ENCODE data around the gene COG2. TPM values are rescaled to one million over a fixed set of nuclear protein-coding genes. Genes with fewer than 3 reads are reported as not detected.

Gene COG2
- total and polyA plus RNA-seq, 2 of the 8 experiments (the other 6 are each of a cell fraction or from before 2014, with no cell fraction given), result 10.3 to 36.7 TPM

GRCh38 chr1:230639714-230640209, 2.5 kb upstream of the COG2 start:
- WGBS, 2 experiments (ENCODE audit: extremely low coverage in 1 of 2, insufficient coverage in 1 of 2, insufficient read length in 1 of 2, insufficient replicate concordance in 2 of 2, low coverage in 1 of 2, low lambda C conversion rate in 2 of 2, missing lambda C conversion rate in 1 of 2), result 92% methylated on average over 5 of the region's 5 CpGs; no CpG with 5 or more reads in 1 of the 2 experiments
- DNase-seq (ENCODE audit: low read depth in 1 of 2, low spot score in 2 of 2), result no peak
- peaks cover 5 to 11% of the 10 kb centered on the region in 2 experiments for H4K20me1 ChIP-seq (replicated peaks in 1 of 2; ENCODE audit: control insufficient read depth in 1 of 2, insufficient read depth in 2 of 2, low read length in 2 of 2)
- no peak overlapping the region for H3K18ac ChIP-seq (ENCODE audit: extremely low read depth, low read length)
- H3K36me3 ChIP-seq (ENCODE audit: control insufficient read depth in 2 of 4, insufficient read depth in 4 of 4, low read length in 3 of 4), result no peaks in the 10 kb centered on the region
- H2BK12ac ChIP-seq (ENCODE audit: low read depth, low read length), result no peak overlapping the region
- H2BK5ac ChIP-seq (ENCODE audit: low read depth, low read length), result no peak overlapping the region
- no peaks in the 10 kb centered on the region for H3K9me3 ChIP-seq (ENCODE audit: insufficient read depth in 2 of 2, low read depth in 1 of 2, low read length in 1 of 2)
- H3K79me1 ChIP-seq (ENCODE audit: low read depth, low read length), result peaks cover 6% of the 10 kb centered on the region
- ChIA-PET POLR2A (ENCODE audit: partially characterized antibody) (no interaction called here), CTCF (ENCODE audit: partially characterized antibody) (no interaction called here)
- no peak overlapping the region for H3K23ac ChIP-seq (ENCODE audit: insufficient read length)
- H2AK5ac ChIP-seq (ENCODE audit: low read depth, low read length), result no peak overlapping the region
- H2AFZ ChIP-seq (ENCODE audit: low read length), result no peak overlapping the region
- H2BK20ac ChIP-seq (ENCODE audit: low read length), result no peak overlapping the region
- peaks cover 0 to 6% (median 0%) of the 10 kb centered on the region in 4 experiments; a peak in 1 of 7 replicates for H3K4me1 ChIP-seq (replicated peaks in 1 of 4; ENCODE audit: control insufficient read depth in 3 of 4, insufficient read depth in 4 of 4, low read length in 3 of 4)
- H3K27ac ChIP-seq (ENCODE audit: low read depth, low read length), result no peak overlapping the region
- H2BK15ac ChIP-seq (ENCODE audit: low read length), result no peak overlapping the region
- H4K91ac ChIP-seq (replicated peaks; ENCODE audit: insufficient read length, low read length), result no peak overlapping the region
- H3K4ac ChIP-seq (replicated peaks; ENCODE audit: insufficient read length, low read depth, low read length), result no peak overlapping the region
- no peak overlapping the region for H3K9ac ChIP-seq (replicated peaks in 1 of 4; ENCODE audit: extremely low read depth in 1 of 4, low read depth in 3 of 4, low read length in 3 of 4)
- H2BK120ac ChIP-seq (replicated peaks; ENCODE audit: low read depth, low read length), result no peak overlapping the region
- H3K4me2 ChIP-seq (ENCODE audit: insufficient read depth in 1 of 2, low read depth in 2 of 2, low read length in 2 of 2), result no peak overlapping the region
- no peak overlapping the region for H3K4me3 ChIP-seq (ENCODE audit: extremely low read depth in 1 of 4, insufficient read depth in 2 of 4, low read depth in 3 of 4, low read length in 4 of 4)
- no peak overlapping the region for H4K8ac ChIP-seq (ENCODE audit: extremely low read depth, insufficient read depth, low read length)
- H4K5ac ChIP-seq (ENCODE audit: insufficient read length, low read depth, low read length), result no peak overlapping the region
- FAIRE-seq, result no peak
- H3K79me2 ChIP-seq (ENCODE audit: control insufficient read depth in 1 of 2, insufficient read depth in 2 of 2, low read length in 2 of 2), result peaks cover 8 to 22% of the 10 kb centered on the region in 2 experiments
- H3K14ac ChIP-seq (ENCODE audit: insufficient read length), result no peak overlapping the region
- H3K23me2 ChIP-seq (ENCODE audit: low read depth, low read length), result peaks cover 2% of the 10 kb centered on the region; the same call in 1 of the 2 replicates
- no peak overlapping the region for H3K56ac ChIP-seq (replicated peaks; ENCODE audit: insufficient read length, low read depth, low read length)
- H3K27me3 ChIP-seq (replicated peaks in 1 of 4; ENCODE audit: control insufficient read depth in 3 of 4, extremely low read depth in 1 of 4, insufficient read depth in 3 of 4, low read length in 3 of 4), result no peaks in the 10 kb centered on the region; a peak in 1 of 7 replicates
- TF ChIP-seq CEBPB (IDR thresholded peaks at IDR 0.05; ENCODE audit: low read depth, low read length) (no peak), RNF2 (IDR thresholded peaks at IDR 0.05; ENCODE audit: borderline replicate concordance, low read depth, low read length, missing control alignments, poor library complexity, severe bottlenecking) (no peak), HDAC6 (IDR thresholded peaks at IDR 0.05; ENCODE audit: low read depth, low read length) (no peak), BCL11A (IDR thresholded peaks at IDR 0.05; ENCODE audit: low read depth in 2 of 2, low read length in 2 of 2) (no peak), TEAD4 (IDR thresholded peaks at IDR 0.05; ENCODE audit: low read depth, low read length) (no peak), SIN3A (conservative IDR thresholded peaks at IDR 0.05 in 1 of 2, IDR thresholded peaks at IDR 0.05 in 1 of 2; ENCODE audit: low read depth in 1 of 2, low read length in 2 of 2) (no peak), BACH1 (IDR thresholded peaks at IDR 0.05; ENCODE audit: low read length) (no peak), GABPA (IDR thresholded peaks at IDR 0.05; ENCODE audit: borderline replicate concordance, insufficient read depth, low read length) (no peak), ASH2L (IDR thresholded peaks at IDR 0.05; ENCODE audit: low read length) (no peak), NANOG (IDR thresholded peaks at IDR 0.05; ENCODE audit: insufficient read depth, low read depth, low read length, poor library complexity, severe bottlenecking) (no peak), RFX5 (IDR thresholded peaks at IDR 0.05; ENCODE audit: borderline replicate concordance, low read depth, low read length) (no peak)

Data from H1 (cell line).